HL-60 (cell line): ENCODE measurements around the gene PCID2.

ENCODE experiments used
- GABPA ChIP-seq: IDR thresholded peaks from 2 replicates; pipeline ENCODE4 v1.6.1; 2012; ENCODE audit warnings: low read depth
- POLR2AphosphoS5 ChIP-seq: IDR thresholded peaks from 2 replicates; pipeline ENCODE4 v1.6.1; 2012; ENCODE audit warnings: low read depth
- SPI1 ChIP-seq: IDR thresholded peaks from 2 replicates; pipeline ENCODE4 v1.6.1; 2012; ENCODE audit warnings: low read depth, mild to moderate bottlenecking, borderline replicate concordance
- TF ChIP-seq, protein P1 (sequence below): IDR thresholded peaks from one replicate; pipeline ENCODE4 v1.5.1; 2011; ENCODE audit warnings: low read length, control low read depth, inconsistent platforms; ENCODE audit not compliant: insufficient read depth

DNA sequence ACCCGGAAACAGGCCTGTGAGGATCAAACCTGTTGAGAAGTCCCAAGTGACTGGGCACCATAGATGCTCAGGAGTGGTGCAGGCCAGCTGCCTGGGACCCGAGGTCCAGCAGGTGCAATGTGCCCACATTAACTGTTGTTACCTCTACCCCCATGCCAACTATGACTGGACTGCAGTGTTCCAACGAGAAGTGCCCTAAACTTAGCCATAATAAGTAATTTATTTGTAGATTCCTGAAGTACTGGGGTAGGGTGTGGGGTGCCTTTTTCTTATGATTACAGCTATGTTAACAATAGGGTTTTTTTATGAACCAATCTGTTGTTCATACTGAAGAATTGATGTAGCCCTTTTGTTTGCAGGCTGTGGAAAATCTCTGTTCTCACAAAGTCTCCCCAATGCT is 10.1 kb upstream of the PCID2 start:
- TF ChIP-seq, protein P1, sequence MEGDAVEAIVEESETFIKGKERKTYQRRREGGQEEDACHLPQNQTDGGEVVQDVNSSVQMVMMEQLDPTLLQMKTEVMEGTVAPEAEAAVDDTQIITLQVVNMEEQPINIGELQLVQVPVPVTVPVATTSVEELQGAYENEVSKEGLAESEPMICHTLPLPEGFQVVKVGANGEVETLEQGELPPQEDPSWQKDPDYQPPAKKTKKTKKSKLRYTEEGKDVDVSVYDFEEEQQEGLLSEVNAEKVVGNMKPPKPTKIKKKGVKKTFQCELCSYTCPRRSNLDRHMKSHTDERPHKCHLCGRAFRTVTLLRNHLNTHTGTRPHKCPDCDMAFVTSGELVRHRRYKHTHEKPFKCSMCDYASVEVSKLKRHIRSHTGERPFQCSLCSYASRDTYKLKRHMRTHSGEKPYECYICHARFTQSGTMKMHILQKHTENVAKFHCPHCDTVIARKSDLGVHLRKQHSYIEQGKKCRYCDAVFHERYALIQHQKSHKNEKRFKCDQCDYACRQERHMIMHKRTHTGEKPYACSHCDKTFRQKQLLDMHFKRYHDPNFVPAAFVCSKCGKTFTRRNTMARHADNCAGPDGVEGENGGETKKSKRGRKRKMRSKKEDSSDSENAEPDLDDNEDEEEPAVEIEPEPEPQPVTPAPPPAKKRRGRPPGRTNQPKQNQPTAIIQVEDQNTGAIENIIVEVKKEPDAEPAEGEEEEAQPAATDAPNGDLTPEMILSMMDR: no peak
- TF ChIP-seq POLR2AphosphoS5: no peak
- no peak for TF ChIP-seq GABPA
- no peak for TF ChIP-seq SPI1
